ENCODE measurements around the gene ECT2L. TPM values are rescaled to one million over a fixed set of nuclear protein-coding genes. Genes with fewer than 3 reads are reported as not detected.

The ECT2L gene
- total RNA-seq, 1 experiment from 2014 or later = not detected

DNA sequence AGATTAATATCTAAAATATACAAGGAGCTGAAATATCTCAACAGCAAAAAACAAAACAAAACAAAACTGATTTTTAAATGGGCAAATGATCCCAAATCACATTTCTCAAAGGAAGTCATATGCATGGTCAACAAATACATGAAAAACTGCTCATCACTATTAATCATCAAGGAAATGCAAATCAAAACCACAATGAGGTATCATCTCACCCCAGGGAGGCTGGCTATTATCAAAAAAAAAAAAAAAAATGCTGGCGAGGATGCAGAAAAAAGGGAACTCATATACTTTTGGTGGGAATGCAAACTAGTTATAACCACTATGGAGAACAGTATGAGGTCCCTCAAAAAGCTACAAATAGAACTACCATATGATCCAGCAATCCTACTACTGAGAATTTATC is 157.6 kb downstream of the ECT2L start:
- DNase-seq (ENCODE audit: low spot score) = peak; percentile 45
- TF ChIP-seq, protein P1, sequence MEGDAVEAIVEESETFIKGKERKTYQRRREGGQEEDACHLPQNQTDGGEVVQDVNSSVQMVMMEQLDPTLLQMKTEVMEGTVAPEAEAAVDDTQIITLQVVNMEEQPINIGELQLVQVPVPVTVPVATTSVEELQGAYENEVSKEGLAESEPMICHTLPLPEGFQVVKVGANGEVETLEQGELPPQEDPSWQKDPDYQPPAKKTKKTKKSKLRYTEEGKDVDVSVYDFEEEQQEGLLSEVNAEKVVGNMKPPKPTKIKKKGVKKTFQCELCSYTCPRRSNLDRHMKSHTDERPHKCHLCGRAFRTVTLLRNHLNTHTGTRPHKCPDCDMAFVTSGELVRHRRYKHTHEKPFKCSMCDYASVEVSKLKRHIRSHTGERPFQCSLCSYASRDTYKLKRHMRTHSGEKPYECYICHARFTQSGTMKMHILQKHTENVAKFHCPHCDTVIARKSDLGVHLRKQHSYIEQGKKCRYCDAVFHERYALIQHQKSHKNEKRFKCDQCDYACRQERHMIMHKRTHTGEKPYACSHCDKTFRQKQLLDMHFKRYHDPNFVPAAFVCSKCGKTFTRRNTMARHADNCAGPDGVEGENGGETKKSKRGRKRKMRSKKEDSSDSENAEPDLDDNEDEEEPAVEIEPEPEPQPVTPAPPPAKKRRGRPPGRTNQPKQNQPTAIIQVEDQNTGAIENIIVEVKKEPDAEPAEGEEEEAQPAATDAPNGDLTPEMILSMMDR (conservative IDR thresholded peaks at IDR 0.05; ENCODE audit: low read depth, low read length) = no peak
- TF ChIP-seq EZH2 (IDR thresholded peaks at IDR 0.05; ENCODE audit: borderline replicate concordance, low read depth, low read length, poor library complexity, severe bottlenecking) = no peak
- intact Hi-C loops (cut with micrococcal nuclease; ENCODE audit: unreplicated experiment) = no loop called here
- Histone ChIP-seq H3K36me3 (ENCODE audit: insufficient read depth, low read length, poor library complexity, severe bottlenecking) (no peaks in the 10 kb centered on the region), H3K27ac (ENCODE audit: low read depth, low read length, poor library complexity, severe bottlenecking) (no peak overlapping the region), H3K4me3 (ENCODE audit: low read depth, low read length, poor library complexity, severe bottlenecking) (no peak overlapping the region), H3K9me3 (ENCODE audit: low read depth, low read length, poor library complexity, severe bottlenecking) (no peaks in the 10 kb centered on the region), H3K4me1 (ENCODE audit: insufficient read depth, low read length, poor library complexity, severe bottlenecking) (peaks cover 22% of the 10 kb centered on the region), H3K27me3 (replicated peaks; ENCODE audit: insufficient read depth, low read depth, low read length, poor library complexity) (no peaks in the 10 kb centered on the region)
- CTCF ChIA-PET = no interaction called here
- POLR2A ChIA-PET (ENCODE audit: low non-redundant PET) = no interaction called here
- no TSS peak for BruUV-seq (replicated peaks)

Other genes with a start within 250 kb of the ECT2L start
- 9.8 and 12.3 TPM in 2 replicates for gene CCDC28A, start 22.3 kb upstream of the ECT2L start, total RNA-seq (2021)
- 63.4 and 64.9 TPM in 2 replicates for gene REPS1, start 192.2 kb downstream of the ECT2L start, total RNA-seq (2021)
- gene ABRACL, start 232.7 kb downstream of the ECT2L start, total RNA-seq (2021) = 65.9 and 98.5 TPM in 2 replicates